HG02759 (cell line): Measurements from ENCODE around the gene RNF151.
"Not testable (repeated sequence)": the region's sequence is repeated elsewhere in the genome, so short reads cannot be mapped to it uniquely, and the experiment has no call there.

Source experiments
- ATAC-seq: cut with Tn5 transposase; IDR thresholded peaks from one replicate; pipeline ENCODE4 v1.9.1; 2021; ENCODE audit warnings: mild to moderate bottlenecking, moderate library complexity; ENCODE audit not compliant: unreplicated experiment

Gene RNF151

GRCh38 chr16:2004795-2005517 is 38.3 kb downstream of the RNF151 start:
- no peak for ATAC-seq

- no peak for ATAC-seq
Measured at GRCh38 chr16:2005646-2006045, 39.0 kb downstream of the RNF151 start.

GRCh38 chr16:2006317-2006716 is 39.7 kb downstream of the RNF151 start:
- no peak for ATAC-seq

- no peak for ATAC-seq
Measured at GRCh38 chr16:2007081-2007836, 40.6 kb downstream of the RNF151 start.

GRCh38 chr16:2008009-2008526 is 41.4 kb downstream of the RNF151 start:
- ATAC-seq, result no peak

GRCh38 chr16:2008631-2009163 is 42.0 kb downstream of the RNF151 start:
- ATAC-seq, result no peak

- ATAC-seq, result peak; percentile 31
Measured at GRCh38 chr16:2009164-2009711, 42.6 kb downstream of the RNF151 start.

- peak; percentile 89 for ATAC-seq
Measured at GRCh38 chr16:2009791-2010510, 43.3 kb downstream of the RNF151 start, which contains the start of gene ZNF598. Gene ZNF598, minus strand, starts transcription at chr16:2009821.

- ATAC-seq, result not testable (repeated sequence)
Measured at GRCh38 chr16:2011726-2012125, 45.1 kb downstream of the RNF151 start.

- ATAC-seq, result no peak
Measured at GRCh38 chr16:2013527-2013926, 46.9 kb downstream of the RNF151 start.

- ATAC-seq, result no peak
Measured at GRCh38 chr16:2015117-2015946, 48.7 kb downstream of the RNF151 start.

- no peak for ATAC-seq
Measured at GRCh38 chr16:2015947-2016208, 49.2 kb downstream of the RNF151 start.

GRCh38 chr16:2016407-2016922 is 49.8 kb downstream of the RNF151 start:
- ATAC-seq, result no peak
